SU-DHL-6 (cell line): ENCODE results near the gene CGB1.
"Not testable (repeated sequence)": the region's sequence is repeated elsewhere in the genome, so short reads cannot be mapped to it uniquely, and the experiment has no call there.

Experiments used
- H2AFZ ChIP-seq: fragments of 200-600 bp; sonication (generic); 2 replicates; pipeline ENCODE4 v1.6.1; 2014; ENCODE audit warnings: low read depth, mild to moderate bottlenecking, moderate library complexity, mixed read lengths, antibody characterized with exemption, low read length; ENCODE audit not compliant: severe bottlenecking
- H3F3A ChIP-seq: fragments of 200-600 bp; shearing (Covaris generic); 2 replicates; pipeline ENCODE4 v1.6.0; 2016; ENCODE audit warnings: antibody characterized with exemption, mild to moderate bottlenecking; ENCODE audit not compliant: insufficient read depth
- H3K27ac ChIP-seq: fragments of 200-600 bp; sonication (generic); 2 replicates; pipeline ENCODE4 v1.5.1; 2016; ENCODE audit warnings: low read depth, mild to moderate bottlenecking, low read length, moderate library complexity, mixed read lengths
- H3K27me3 ChIP-seq: fragments of 200-600 bp; sonication (generic), shearing (Covaris generic); 2 replicates; pipeline ENCODE4 v1.6.0; 2014; ENCODE audit warnings: mild to moderate bottlenecking, low read length
- H3K36me3 ChIP-seq: fragments of 200-600 bp; sonication (generic); 2 replicates; pipeline ENCODE4 v1.6.1; 2014; ENCODE audit warnings: mild to moderate bottlenecking, low read length, mixed read lengths
- H3K4me2 ChIP-seq: fragments of 300-600, 200-600 bp; shearing (Covaris generic), sonication (generic); 2 replicates; pipeline ENCODE4 v1.6.0; 2014; ENCODE audit warnings: low read length, low read depth, mild to moderate bottlenecking; ENCODE audit not compliant: poor library complexity, severe bottlenecking
- H3K4me3 ChIP-seq: fragments of 200-600 bp; sonication (generic); 2 replicates; pipeline ENCODE4 v1.5.1; 2014; ENCODE audit warnings: antibody characterized with exemption, low read length, mild to moderate bottlenecking, mixed read lengths; ENCODE audit not compliant: insufficient read depth, poor library complexity, severe bottlenecking
- H3K79me2 ChIP-seq: fragments of 200-600 bp; sonication (generic); 2 replicates; pipeline ENCODE4 v1.6.1; 2014; ENCODE audit warnings: mild to moderate bottlenecking, low read length, moderate library complexity; ENCODE audit not compliant: insufficient read depth
- H3K9ac ChIP-seq: fragments of 200-600 bp; sonication (generic); 2 replicates; pipeline ENCODE4 v1.7.0; 2014; ENCODE audit warnings: mild to moderate bottlenecking, low read length
- H3K9me2 ChIP-seq: fragments of 200-600 bp; sonication (generic); replicated peaks from 2 replicates; pipeline ENCODE4 v1.6.1; 2014; ENCODE audit warnings: low read length; ENCODE audit not compliant: insufficient read depth
- H3K9me3 ChIP-seq: fragments of 200-600 bp; sonication (generic); 2 replicates; pipeline ENCODE4 v1.6.1; 2014; ENCODE audit warnings: low read length, mixed read lengths; ENCODE audit not compliant: insufficient read depth
- H4K20me1 ChIP-seq: fragments of 200-600 bp; sonication (generic); 2 replicates; pipeline ENCODE4 v1.6.1; 2014; ENCODE audit warnings: low read depth, mild to moderate bottlenecking, antibody characterized with exemption, low read length, moderate library complexity, mixed read lengths
- CTCF ChIP-seq: fragments of 200-600 bp; sonication (generic); IDR thresholded peaks from one replicate; pipeline ENCODE4 v1.5.1; 2017; ENCODE audit warnings: antibody characterized with exemption, mild to moderate bottlenecking, low read length, moderate library complexity; ENCODE audit not compliant: insufficient read depth, poor library complexity, severe bottlenecking
- EZH2phosphoT487 ChIP-seq: fragments of 200-600 bp; sonication (generic), shearing (Covaris generic); conservative IDR thresholded peaks from 2 replicates; pipeline ENCODE4 v1.6.1; 2018; ENCODE audit warnings: mild to moderate bottlenecking, antibody characterized with exemption, low read length, moderate library complexity, mixed read lengths

The CGB1 gene

GRCh38 chr19:49042177-49042576 is 5.5 kb upstream of the CGB1 start:
- TF ChIP-seq EZH2phosphoT487 (no peak), CTCF (no peak)
- Histone ChIP-seq H4K20me1 (no peaks in the 10 kb centered on the region), H3K79me2 (no peaks in the 10 kb centered on the region), H3K9ac (no peak overlapping the region), H3K36me3 (no peaks in the 10 kb centered on the region), H3K27me3 (no peaks in the 10 kb centered on the region), H3F3A (no peaks in the 10 kb centered on the region), H3K4me2 (no peak overlapping the region), H3K9me2 (no peaks in the 10 kb centered on the region), H3K4me3 (no peak overlapping the region), H3K27ac (no peak overlapping the region), H2AFZ (no peak overlapping the region), H3K9me3 (no peaks in the 10 kb centered on the region)

- not testable (repeated sequence) for H3F3A ChIP-seq, H3K79me2 ChIP-seq, H3K9me2 ChIP-seq, H3K9me3 ChIP-seq, H2AFZ ChIP-seq, H3K4me3 ChIP-seq, H3K27ac ChIP-seq, H4K20me1 ChIP-seq, H3K9ac ChIP-seq, H3K36me3 ChIP-seq, H3K27me3 ChIP-seq, H3K4me2 ChIP-seq
Observed at GRCh38 chr19:49039736-49040135, 3.0 kb upstream of the CGB1 start.

- not testable (repeated sequence) for H3K9ac ChIP-seq, H3K36me3 ChIP-seq, H3K27me3 ChIP-seq, H3K9me2 ChIP-seq, H3K9me3 ChIP-seq, H3K4me2 ChIP-seq, H3K27ac ChIP-seq, H4K20me1 ChIP-seq, H3K79me2 ChIP-seq, H2AFZ ChIP-seq, H3K4me3 ChIP-seq, H3F3A ChIP-seq
Observed at GRCh38 chr19:49038557-49039276, 2.0 kb upstream of the CGB1 start.

GRCh38 chr19:49038111-49038510 is 1.4 kb upstream of the CGB1 start:
- not testable (repeated sequence) for H3K9me3 ChIP-seq, H3K4me2 ChIP-seq, H3K27ac ChIP-seq, H3K9ac ChIP-seq, H3K9me2 ChIP-seq, H4K20me1 ChIP-seq, H3K36me3 ChIP-seq, H3K79me2 ChIP-seq, H3K27me3 ChIP-seq, H2AFZ ChIP-seq, H3F3A ChIP-seq, H3K4me3 ChIP-seq

GRCh38 chr19:49031642-49032301 is 4.9 kb downstream of the CGB1 start, which contains the start of gene CGB2:
CGB2 (plus strand) TSS chr19:49031890; CDS start chr19:49032096, 206 bp downstream.
- not testable (repeated sequence) for H2AFZ ChIP-seq, H3K4me3 ChIP-seq, H3K9me3 ChIP-seq, H3K4me2 ChIP-seq, H3K27me3 ChIP-seq, H3K27ac ChIP-seq, H3K36me3 ChIP-seq, H3F3A ChIP-seq, H3K79me2 ChIP-seq, H3K9me2 ChIP-seq, H4K20me1 ChIP-seq, H3K9ac ChIP-seq

- H3K4me2 ChIP-seq, H3K9ac ChIP-seq, H3F3A ChIP-seq, H3K9me2 ChIP-seq, H3K9me3 ChIP-seq, H3K4me3 ChIP-seq, H3K36me3 ChIP-seq, H2AFZ ChIP-seq, H3K79me2 ChIP-seq, H4K20me1 ChIP-seq, H3K27ac ChIP-seq, H3K27me3 ChIP-seq: not testable (repeated sequence)
Observed at GRCh38 chr19:49030323-49030722, 6.4 kb downstream of the CGB1 start.

- H3K9me2 ChIP-seq, H3K4me2 ChIP-seq, H3K79me2 ChIP-seq: not testable (repeated sequence)
Observed at GRCh38 chr19:49029749-49030148, 6.9 kb downstream of the CGB1 start.

More at GRCh38 chr19:49029749-49030148, 6.9 kb downstream of the CGB1 start:
- H4K20me1 ChIP-seq, H3K36me3 ChIP-seq, H3K27me3 ChIP-seq, H2AFZ ChIP-seq, H3F3A ChIP-seq, H3K9ac ChIP-seq, H3K4me3 ChIP-seq, H3K9me3 ChIP-seq, H3K27ac ChIP-seq: not testable (repeated sequence)
